HG03060 (cell line): ENCODE measurements around the gene SIDT2.
A peak's percentile ranks its signal among the peaks of the same experiment; 100 is the strongest.

ENCODE experiments used
- ATAC-seq: cut with Tn5 transposase; IDR thresholded peaks from one replicate; pipeline ENCODE4 v1.9.1; 2021; ENCODE audit warnings: low read depth, moderate number of reproducible peaks; ENCODE audit not compliant: unreplicated experiment

The SIDT2 gene

DNA sequence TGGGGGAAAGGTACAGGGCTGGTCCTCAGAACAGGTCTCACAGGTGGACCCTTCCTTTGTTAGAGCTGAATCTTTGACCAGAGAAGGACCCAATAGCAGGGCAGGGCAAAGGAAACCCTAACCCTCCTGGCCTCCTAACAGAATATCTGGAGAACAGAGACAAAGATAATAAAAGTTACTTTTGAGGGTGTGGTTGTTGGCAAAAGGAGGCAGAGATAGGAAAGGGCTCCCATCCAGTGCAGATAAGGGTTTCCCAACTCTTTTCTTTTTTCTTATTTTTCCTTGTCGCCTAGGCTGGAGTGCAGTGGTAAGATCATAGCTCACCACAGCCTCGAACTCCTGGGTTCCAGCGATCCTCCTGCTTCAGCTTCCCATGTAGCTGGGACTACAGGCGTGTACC is 41.5 kb downstream of the SIDT2 start:
- no peak for ATAC-seq

GRCh38 chr11:117220568-117220967 is 42.0 kb downstream of the SIDT2 start:
- no peak for ATAC-seq

GRCh38 chr11:117220999-117221774 is 42.6 kb downstream of the SIDT2 start:
- no peak for ATAC-seq

GRCh38 chr11:117221775-117222517 is 43.4 kb downstream of the SIDT2 start:
- ATAC-seq: no peak

- ATAC-seq: no peak
Measured at GRCh38 chr11:117222991-117223740, 44.6 kb downstream of the SIDT2 start.

DNA sequence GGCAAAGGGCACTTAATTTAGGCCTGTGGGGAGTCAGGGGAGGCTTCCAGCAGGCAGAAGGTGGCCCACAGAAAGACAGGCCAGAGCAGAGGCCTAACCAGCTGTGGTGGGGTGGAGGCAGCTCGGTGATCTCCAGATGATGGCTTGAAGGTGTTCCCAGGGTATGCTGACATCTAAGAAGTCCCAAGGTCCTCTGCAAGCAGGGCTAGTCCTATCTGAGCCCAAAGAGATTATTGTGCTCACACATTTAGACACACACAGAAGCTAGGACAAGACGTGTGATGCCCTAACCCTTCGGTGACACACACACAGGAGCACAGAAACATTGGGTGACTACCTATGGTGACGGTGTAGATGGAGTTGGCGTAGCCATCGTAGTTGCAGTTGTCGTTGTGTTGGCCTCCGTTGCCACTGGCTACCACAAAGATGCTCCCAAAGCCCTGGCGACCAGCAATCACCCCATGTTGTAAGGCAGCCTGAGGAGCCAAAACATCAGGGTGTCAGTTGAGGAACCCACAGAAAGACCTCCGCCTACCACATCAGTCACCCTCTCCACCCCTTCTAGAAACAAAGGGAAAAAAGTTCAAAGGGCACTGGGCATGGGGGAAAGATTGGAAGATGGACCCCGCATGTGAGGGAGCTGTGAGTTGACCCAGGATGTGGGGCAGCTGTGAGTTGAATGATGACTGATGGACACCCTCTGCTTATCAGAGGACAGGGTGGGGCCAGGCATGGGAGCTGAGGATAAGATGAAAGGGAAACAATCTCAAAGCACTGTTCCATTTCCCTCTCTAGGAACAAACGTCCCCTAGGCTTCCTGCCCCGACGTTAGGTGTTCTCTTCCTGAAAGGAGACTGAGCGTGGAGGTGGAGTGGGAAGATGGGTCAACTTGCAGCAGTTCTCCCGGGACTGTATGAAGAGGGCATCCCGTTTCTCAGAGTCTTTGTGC is 45.5 kb downstream of the SIDT2 start:
- ATAC-seq: no peak

- no peak for ATAC-seq
Measured at GRCh38 chr11:117225553-117226170, 47.1 kb downstream of the SIDT2 start.

DNA sequence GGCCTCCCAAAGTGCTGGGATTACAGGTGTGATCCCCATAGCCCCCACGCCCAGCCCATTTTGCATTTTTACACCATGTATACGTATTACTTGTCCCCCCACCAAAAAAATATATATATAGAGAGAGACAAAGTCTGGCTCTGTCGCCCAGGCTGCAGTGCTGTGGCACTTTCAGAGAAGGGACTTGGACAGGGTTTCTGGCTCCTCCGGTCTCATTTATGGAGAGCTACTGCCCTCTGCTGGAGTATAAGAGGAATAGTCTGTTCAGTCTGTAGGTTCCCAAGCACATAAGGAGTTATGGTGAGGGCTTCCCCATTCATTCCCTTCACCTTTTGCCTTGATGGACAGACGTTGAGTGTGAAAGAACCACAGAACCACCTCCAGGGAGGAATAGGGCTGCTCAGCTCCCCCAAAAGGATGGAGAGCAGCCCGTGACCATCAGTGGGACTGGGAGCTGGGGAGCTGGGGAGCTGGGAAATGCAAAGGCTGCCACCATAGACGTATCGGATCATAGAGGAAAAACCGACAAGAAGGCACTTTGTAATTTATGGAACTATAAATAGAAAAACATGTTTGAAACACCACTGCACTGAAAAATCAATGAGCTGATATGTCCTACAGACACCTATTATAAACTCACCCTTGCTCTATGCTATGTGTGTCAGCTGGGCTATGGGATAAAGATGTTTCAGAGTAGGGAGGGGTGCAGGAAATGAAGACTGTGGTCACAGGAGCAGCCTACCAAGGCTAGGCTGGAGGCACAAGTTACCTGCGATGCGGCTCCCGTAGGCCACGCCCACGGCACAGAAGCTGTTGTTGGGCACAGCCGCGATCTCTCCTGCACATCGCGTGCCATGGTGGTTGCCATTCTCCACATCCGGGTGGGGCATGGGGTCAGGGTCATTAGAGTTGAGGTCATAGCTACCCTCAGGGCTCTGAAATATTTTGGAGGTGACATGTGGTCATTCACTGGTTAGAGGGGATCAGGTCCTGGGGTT is 48.1 kb downstream of the SIDT2 start:
- ATAC-seq: peak; percentile 39

DNA sequence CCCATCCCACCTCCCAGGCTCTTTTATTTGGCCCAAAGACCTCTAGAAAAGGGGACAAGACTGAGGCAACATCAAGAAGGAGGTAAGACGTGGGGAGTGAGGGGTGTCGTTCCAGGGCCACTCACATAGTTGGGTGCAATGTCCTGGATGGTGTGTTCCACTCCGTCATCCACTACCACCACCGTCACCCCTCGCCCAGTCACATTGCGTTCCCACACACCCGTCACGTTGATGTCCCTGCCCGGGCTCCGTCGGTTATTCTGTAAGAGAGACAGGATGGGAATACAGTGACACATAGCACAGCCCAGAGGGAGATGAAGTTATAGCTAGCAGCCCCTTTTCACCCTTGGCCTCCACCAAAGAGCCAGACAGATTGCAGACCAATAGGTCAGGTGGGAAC is 49.5 kb downstream of the SIDT2 start:
- no peak for ATAC-seq

- no peak for ATAC-seq
Measured at GRCh38 chr11:117229411-117229810, 50.9 kb downstream of the SIDT2 start.

DNA sequence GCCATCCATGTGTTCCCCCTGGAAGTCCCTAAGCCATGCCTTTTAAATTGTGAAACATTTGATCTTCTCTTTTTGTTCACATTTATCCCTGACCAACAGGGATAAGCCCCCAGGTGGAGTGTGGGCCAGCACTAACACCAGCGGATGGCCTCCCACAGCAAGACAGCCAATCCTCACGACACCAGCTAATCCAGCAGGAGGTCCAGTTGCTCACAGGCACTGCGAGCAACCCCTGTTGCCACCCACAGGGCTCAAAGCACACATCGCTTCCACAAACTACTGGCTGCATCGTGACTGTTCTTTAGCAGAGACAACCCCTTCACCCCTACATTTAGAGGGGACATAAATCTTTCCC is 51.4 kb downstream of the SIDT2 start:
- no peak for ATAC-seq

GRCh38 chr11:117230286-117230961 is 51.9 kb downstream of the SIDT2 start:
- ATAC-seq: no peak

DNA sequence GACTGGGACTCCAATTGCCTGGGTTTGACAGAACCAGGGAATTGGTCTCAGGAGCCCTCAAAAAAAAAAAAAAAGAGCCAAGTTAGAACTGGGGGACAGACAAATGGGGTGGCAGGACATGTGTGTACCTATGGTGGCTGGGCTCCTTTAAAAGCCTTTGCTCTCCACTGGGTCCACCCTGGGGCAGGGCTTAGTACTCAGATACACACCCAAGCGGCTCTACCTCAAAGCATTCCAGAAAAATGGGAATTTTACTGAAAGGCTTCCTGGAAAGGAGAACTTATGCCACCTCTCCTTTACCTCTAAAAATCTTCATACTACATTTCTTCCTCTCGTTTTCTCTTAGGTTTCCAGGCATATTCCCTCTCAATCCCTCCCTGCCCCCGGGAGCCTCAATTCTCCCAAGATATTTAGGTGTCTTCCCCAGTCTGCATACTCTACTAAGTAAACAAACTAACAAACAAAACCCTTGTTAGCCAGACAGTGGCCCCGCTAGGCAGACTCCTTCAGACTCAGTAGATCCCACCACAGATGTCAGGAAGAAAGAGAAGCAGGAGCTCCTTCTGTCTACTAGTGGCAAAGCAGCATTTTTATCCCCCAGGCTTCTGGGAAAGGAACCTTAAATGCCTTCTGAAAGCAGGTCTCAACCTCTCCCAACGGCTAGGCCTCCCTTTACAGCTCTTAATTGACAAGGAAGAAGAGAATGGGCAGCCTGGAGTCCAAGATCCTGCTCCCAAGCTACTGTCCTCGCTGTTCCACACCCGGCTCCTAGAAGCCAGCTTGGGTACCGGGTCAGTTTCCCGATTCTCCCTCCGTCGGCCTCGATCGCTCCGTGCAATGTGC is 52.7 kb downstream of the SIDT2 start:
- ATAC-seq: no peak

DNA sequence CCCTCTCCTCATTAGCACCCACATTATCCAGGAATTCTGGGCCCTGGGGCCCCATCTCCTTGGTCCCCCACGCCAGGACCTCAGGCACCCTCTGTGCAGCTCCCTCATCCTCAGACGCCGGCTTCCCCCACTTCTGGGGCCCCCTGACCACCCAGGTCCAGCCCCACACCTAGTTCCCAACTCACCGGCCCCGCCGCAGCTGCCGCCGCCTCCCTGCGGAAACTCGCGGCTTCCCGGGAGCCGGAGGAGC is 53.2 kb downstream of the SIDT2 start, which contains the start of gene PCSK7:
TSS of gene PCSK7 (minus strand) at position 232 of the 250 bp plus-strand sequence. CDS start 2,229 bp downstream, outside the sequence.
- ATAC-seq: no peak

GRCh38 chr11:117232092-117232878 is 53.7 kb downstream of the SIDT2 start, which contains the start of gene RNF214:
TSS of gene RNF214 (plus strand) at chr11:117232671. CDS start at chr11:117234273, 1,602 bp downstream.
- no peak for ATAC-seq

DNA sequence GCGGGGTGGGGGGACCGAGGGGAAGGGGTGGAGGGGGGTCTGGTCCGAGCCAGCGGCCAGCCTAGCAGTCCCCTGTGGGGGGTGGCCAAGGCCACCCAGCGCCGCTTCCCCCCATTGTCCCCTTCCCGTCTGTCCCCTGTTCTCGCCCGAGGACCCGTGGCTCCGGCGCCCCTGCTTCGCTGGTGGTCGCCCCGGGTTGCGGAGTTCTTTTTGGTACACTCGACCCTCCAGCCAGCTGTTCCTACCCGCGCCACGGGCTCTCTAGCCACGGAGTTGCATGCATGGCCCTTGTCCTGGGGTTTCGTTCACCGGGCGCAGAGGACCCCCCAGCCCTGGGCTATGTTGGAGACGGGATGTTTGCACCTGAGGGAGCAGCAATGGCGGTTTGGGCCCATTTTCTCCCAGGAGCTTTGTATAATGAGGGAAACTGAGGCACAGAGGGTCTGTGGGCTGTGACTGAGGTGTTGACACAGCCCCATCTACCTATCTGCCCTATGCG is 54.4 kb downstream of the SIDT2 start:
- no peak for ATAC-seq
